GM12875 (cell line): ENCODE data around the gene PSMB4.

Source experiments
- H3K4me3 ChIP-seq: one replicate; pipeline ENCODE4 v1.5.1; 2011; ENCODE audit warnings: low read depth, low read length, control low read depth
- CTCF ChIP-seq: IDR thresholded peaks from 2 replicates; pipeline ENCODE4 v1.5.1; 2011; ENCODE audit warnings: low read depth, mild to moderate bottlenecking, control low read depth, inconsistent platforms, low read length, moderate library complexity, borderline replicate concordance; ENCODE audit not compliant: insufficient read depth

Gene PSMB4

GRCh38 chr1:151406176-151406575 is 6.8 kb downstream of the PSMB4 start:
- TF ChIP-seq CTCF: no peak
- H3K4me3 ChIP-seq: no peak overlapping the region

- no peak for TF ChIP-seq CTCF
- H3K4me3 ChIP-seq: no peak overlapping the region
Observed at GRCh38 chr1:151407304-151407703, 7.9 kb downstream of the PSMB4 start.

GRCh38 chr1:151408891-151409290 is 9.5 kb downstream of the PSMB4 start:
- no peak for TF ChIP-seq CTCF
- H3K4me3 ChIP-seq: no peak overlapping the region

- no peak for TF ChIP-seq CTCF
- H3K4me3 ChIP-seq: no peak overlapping the region
Observed at GRCh38 chr1:151411884-151412283, 12.5 kb downstream of the PSMB4 start.

- H3K4me3 ChIP-seq: no peak overlapping the region
- no peak for TF ChIP-seq CTCF
Observed at GRCh38 chr1:151416231-151416630, 16.9 kb downstream of the PSMB4 start.

GRCh38 chr1:151418081-151418480 is 18.7 kb downstream of the PSMB4 start:
- TF ChIP-seq CTCF: no peak
- H3K4me3 ChIP-seq: no peak overlapping the region

- no peak overlapping the region for H3K4me3 ChIP-seq
- no peak for TF ChIP-seq CTCF
Observed at GRCh38 chr1:151419819-151420218, 20.4 kb downstream of the PSMB4 start.
